Adrenal gland (tissue), 5 donors: ENCODE results near the gene AGPAT1.

Experiments used
- POLR2A ChIP-seq, 2 donors: fragments of 450-650 bp; IDR thresholded peaks; one replicate each; pipeline ENCODE4 v1.6.1; 2017; ENCODE audit warnings: antibody characterized with exemption in 2 of 2, mild to moderate bottlenecking in 2 of 2, moderate library complexity in 1 of 2
- TF ChIP-seq, protein P1 (sequence below), 6 experiments: fragments of 450-650 bp in 4 of 6; fragments of 200-600 bp in 2 of 6; sonication (generic) in 1 of 6; IDR thresholded peaks; 1 replicate in 5 of 6; 2 replicates in 1 of 6; pipeline versions ENCODE4 v1.5.1 to v1.8.0; 2016 to 2021; ENCODE audit warnings: antibody characterized with exemption in 6 of 6, mild to moderate bottlenecking in 2 of 6, moderate library complexity in 1 of 6
- donor health status: DM: no; HTN: no; CAD: no.

DNA sequence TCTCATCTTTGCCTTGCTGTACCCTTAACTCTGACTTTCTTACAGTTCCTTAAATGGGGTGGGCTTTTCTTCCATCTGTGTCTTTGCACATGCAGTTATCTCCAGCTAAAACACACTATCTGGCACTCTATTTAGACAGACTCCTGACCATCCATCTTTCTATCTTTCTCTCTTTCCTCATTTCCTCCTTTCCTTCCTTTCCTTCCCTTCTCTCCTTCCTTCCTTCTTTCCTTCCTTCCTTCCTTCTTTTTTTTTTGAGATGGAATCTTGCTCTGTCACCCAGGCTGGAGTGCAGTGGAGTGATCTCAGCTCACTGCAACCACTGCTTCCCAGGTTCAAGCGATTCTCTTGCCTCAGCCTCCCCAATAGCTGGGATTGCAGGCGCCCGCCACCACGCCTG lies 39.7 kb upstream of the AGPAT1 start:
- TF ChIP-seq, protein P1, sequence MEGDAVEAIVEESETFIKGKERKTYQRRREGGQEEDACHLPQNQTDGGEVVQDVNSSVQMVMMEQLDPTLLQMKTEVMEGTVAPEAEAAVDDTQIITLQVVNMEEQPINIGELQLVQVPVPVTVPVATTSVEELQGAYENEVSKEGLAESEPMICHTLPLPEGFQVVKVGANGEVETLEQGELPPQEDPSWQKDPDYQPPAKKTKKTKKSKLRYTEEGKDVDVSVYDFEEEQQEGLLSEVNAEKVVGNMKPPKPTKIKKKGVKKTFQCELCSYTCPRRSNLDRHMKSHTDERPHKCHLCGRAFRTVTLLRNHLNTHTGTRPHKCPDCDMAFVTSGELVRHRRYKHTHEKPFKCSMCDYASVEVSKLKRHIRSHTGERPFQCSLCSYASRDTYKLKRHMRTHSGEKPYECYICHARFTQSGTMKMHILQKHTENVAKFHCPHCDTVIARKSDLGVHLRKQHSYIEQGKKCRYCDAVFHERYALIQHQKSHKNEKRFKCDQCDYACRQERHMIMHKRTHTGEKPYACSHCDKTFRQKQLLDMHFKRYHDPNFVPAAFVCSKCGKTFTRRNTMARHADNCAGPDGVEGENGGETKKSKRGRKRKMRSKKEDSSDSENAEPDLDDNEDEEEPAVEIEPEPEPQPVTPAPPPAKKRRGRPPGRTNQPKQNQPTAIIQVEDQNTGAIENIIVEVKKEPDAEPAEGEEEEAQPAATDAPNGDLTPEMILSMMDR (IDR thresholded peaks at IDR 0.05) = no peak
- TF ChIP-seq POLR2A (IDR thresholded peaks at IDR 0.05) = no peak
